Endothelial cell of coronary artery (primary cell): ENCODE measurements around the gene SSBP4. TPM values are rescaled to one million over a fixed set of nuclear protein-coding genes. Genes with fewer than 3 reads are reported as not detected.

Experiments used
- total RNA-seq: library from RNA; depleted of rRNA; stranded (reverse); fragments of >200 nt; gene quantifications from 2 replicates; pipeline ENCODE4 v1.2.3, GENCODE V29; 2014

The SSBP4 gene
- total RNA-seq, result 50.0 and 52.1 TPM in 2 replicates

GRCh38 chr19:18419195-18419698, at the start of gene SSBP4:
SSBP4 (plus strand) TSS chr19:18419398; CDS start chr19:18419649, 251 bp downstream.

DNA sequence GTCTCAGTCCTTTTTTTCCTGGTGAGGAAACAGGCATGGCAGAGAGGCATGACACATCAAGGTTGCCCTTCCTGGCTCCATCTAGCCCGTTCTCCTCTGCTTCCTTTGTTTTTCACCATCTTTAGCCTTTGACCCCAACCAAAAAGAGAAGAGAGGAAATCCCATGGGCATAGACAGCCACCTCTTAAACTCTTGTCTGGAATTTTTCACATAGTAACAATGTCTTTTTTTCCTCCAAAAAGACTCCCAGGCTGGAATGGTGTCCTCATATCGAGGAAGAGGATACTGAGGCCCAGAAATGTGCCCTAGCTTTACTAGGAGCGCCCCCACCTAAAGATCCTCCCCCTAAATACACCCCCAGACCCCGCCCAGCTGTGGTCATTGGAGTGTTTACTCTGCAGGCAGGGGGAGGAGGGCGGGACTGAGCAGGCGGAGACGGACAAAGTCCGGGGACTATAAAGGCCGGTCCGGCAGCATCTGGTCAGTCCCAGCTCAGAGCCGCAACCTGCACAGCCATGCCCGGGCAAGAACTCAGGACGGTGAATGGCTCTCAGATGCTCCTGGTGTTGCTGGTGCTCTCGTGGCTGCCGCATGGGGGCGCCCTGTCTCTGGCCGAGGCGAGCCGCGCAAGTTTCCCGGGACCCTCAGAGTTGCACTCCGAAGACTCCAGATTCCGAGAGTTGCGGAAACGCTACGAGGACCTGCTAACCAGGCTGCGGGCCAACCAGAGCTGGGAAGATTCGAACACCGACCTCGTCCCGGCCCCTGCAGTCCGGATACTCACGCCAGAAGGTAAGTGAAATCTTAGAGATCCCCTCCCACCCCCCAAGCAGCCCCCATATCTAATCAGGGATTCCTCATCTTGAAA, 33.3 kb upstream of the SSBP4 start, which contains the start of gene GDF15:
Gene GDF15, plus strand, starts transcription at position 484 of the 868 bp plus-strand sequence. Its CDS starts 32 bp downstream, at position 516.

GRCh38 chr19:18397242-18398202, 21.7 kb upstream of the SSBP4 start, which contains the start of gene LRRC25:
LRRC25 (minus strand) TSS chr19:18397622; CDS start chr19:18396963, 659 bp downstream.

GRCh38 chr19:18437491-18438330, 18.5 kb downstream of the SSBP4 start, which contains the start of gene ISYNA1:
ISYNA1 (minus strand) TSS chr19:18438133; CDS start chr19:18437979, 154 bp downstream.

Other genes starting within 250 kb of the SSBP4 start
- 0.18 TPM in 1 of 2 replicates, not detected in the other for gene IFI30, start 245.6 kb upstream of the SSBP4 start, total RNA-seq
- gene MPV17L2, start 226.2 kb upstream of the SSBP4 start, total RNA-seq, result 7.2 and 8.6 TPM in 2 replicates
- gene RAB3A, start 215.4 kb upstream of the SSBP4 start, total RNA-seq, result 0.45 and 0.56 TPM in 2 replicates
- 0.09 and 0.28 TPM in 2 replicates for gene PDE4C, start 193.0 kb upstream of the SSBP4 start, total RNA-seq
- gene IQCN, start 144.9 kb upstream of the SSBP4 start, total RNA-seq, result under 0.01 and 0.09 TPM in 2 replicates
- gene JUND, start 137.8 kb upstream of the SSBP4 start, total RNA-seq, result 60.0 and 115 TPM in 2 replicates
- 135 and 140 TPM in 2 replicates for gene LSM4, start 96.3 kb upstream of the SSBP4 start, total RNA-seq
- gene PGPEP1, start 78.8 kb upstream of the SSBP4 start, total RNA-seq, result 21.8 and 25.7 TPM in 2 replicates
- 84.6 and 103 TPM in 2 replicates for gene GDF15, start 33.2 kb upstream of the SSBP4 start, total RNA-seq
- not detected in 2 replicates for gene LRRC25, start 21.8 kb upstream of the SSBP4 start, total RNA-seq
- 25.2 and 42.6 TPM in 2 replicates for gene ISYNA1, start 18.7 kb downstream of the SSBP4 start, total RNA-seq
- 13.8 and 13.9 TPM in 2 replicates for gene ELL, start 102.7 kb downstream of the SSBP4 start, total RNA-seq
- 142 and 176 TPM in 2 replicates for gene FKBP8, start 124.2 kb downstream of the SSBP4 start, total RNA-seq
- 52.0 and 55.0 TPM in 2 replicates for gene KXD1, start 138.5 kb downstream of the SSBP4 start, total RNA-seq
- 879 and 894 TPM in 2 replicates for gene UBA52, start 152.5 kb downstream of the SSBP4 start, total RNA-seq
- 55.6 and 71.6 TPM in 2 replicates for gene REX1BD, start 169.4 kb downstream of the SSBP4 start, total RNA-seq
- gene CRLF1, start 187.4 kb downstream of the SSBP4 start, total RNA-seq, result 0.09 and 1.1 TPM in 2 replicates
- 0.19 and 0.27 TPM in 2 replicates for gene TMEM59L, start 193.5 kb downstream of the SSBP4 start, total RNA-seq
- gene KLHL26, start 217.6 kb downstream of the SSBP4 start, total RNA-seq, result 2.6 and 6.9 TPM in 2 replicates